ENCODE data around the gene CDK11A.
A peak's percentile ranks its signal among the peaks of the same experiment; 100 is the strongest.
"Not testable (repeated sequence)": the region's sequence is repeated elsewhere in the genome, so short reads cannot be mapped to it uniquely, and the experiment has no call there.

Gene CDK11A

DNA sequence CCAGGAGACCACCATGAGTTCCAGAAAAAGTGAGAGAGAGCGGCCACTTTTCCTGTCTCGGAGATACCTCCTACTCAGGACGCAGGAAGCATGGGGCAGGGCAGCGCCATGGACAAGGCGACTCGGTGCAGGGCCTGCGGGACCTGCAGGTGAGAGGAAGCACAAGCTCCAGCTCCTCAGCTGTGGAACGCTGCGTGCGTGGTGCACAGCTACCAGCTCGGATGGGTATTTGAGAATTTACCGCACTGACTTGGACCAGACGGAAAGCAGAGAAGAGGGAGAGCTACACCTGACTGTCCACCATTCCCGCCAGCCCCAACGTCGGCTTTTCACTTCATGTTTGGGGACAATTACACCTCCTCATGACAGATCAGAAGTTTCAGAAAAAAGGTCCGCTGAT, 8.2 kb upstream of the CDK11A start:
- no peak for DNase-seq (ENCODE audit: low read depth)
- TF ChIP-seq, protein P1, sequence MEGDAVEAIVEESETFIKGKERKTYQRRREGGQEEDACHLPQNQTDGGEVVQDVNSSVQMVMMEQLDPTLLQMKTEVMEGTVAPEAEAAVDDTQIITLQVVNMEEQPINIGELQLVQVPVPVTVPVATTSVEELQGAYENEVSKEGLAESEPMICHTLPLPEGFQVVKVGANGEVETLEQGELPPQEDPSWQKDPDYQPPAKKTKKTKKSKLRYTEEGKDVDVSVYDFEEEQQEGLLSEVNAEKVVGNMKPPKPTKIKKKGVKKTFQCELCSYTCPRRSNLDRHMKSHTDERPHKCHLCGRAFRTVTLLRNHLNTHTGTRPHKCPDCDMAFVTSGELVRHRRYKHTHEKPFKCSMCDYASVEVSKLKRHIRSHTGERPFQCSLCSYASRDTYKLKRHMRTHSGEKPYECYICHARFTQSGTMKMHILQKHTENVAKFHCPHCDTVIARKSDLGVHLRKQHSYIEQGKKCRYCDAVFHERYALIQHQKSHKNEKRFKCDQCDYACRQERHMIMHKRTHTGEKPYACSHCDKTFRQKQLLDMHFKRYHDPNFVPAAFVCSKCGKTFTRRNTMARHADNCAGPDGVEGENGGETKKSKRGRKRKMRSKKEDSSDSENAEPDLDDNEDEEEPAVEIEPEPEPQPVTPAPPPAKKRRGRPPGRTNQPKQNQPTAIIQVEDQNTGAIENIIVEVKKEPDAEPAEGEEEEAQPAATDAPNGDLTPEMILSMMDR (conservative IDR thresholded peaks at IDR 0.05; ENCODE audit: low read depth, low read length): no peak

DNA sequence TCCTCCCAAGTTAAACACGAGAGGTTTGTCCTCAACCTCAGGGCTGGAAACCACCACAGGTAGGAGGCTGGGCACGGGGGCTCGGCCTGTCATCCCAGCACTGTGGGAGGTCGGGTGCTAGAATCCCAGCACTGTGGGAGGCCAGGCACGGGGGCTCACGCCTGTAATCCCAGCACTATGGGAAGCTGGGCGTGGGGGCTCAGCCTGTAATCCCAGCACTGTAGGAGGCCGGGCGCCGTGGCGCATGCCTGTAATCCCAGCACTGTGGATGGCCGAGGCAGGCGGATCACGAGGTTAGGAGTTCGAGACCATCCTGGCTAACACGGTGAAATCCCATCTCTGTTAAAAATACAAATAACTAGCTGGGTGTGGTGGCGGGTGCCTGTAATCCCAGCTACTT, 6.7 kb upstream of the CDK11A start:
- DNase-seq (ENCODE audit: low read depth): no peak
- TF ChIP-seq, protein P1 (conservative IDR thresholded peaks at IDR 0.05; ENCODE audit: low read depth, low read length): no peak
- no peak overlapping the region for H3K4me3 ChIP-seq (ENCODE audit: low read depth, low read length)

More for the DNA sequence above, 8.2 kb upstream of the CDK11A start:
- H3K4me3 ChIP-seq (ENCODE audit: low read depth, low read length): no peak overlapping the region

DNA sequence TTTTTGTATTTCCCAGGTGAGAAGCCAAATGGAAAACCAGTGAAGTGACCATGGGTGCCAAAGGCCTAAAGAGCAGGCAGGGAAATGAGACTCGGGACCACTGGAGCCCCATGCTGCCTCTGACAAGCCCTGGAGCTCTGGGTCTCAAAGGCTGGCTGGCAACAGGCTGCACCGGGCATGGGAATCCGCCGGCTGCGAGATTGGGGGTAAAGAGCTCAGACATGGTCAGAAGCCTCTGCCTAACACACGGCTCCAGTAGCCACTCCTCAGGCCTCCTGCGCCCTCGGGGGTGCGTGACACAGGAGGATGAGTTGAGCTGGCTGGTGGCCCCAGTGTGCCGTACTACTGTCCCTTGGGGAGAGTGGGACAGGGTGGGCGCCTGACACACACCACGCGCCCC, 6.1 kb upstream of the CDK11A start:
- H3K4me3 ChIP-seq (ENCODE audit: low read depth, low read length); DNase-seq (ENCODE audit: low read depth): not testable (repeated sequence)

DNA sequence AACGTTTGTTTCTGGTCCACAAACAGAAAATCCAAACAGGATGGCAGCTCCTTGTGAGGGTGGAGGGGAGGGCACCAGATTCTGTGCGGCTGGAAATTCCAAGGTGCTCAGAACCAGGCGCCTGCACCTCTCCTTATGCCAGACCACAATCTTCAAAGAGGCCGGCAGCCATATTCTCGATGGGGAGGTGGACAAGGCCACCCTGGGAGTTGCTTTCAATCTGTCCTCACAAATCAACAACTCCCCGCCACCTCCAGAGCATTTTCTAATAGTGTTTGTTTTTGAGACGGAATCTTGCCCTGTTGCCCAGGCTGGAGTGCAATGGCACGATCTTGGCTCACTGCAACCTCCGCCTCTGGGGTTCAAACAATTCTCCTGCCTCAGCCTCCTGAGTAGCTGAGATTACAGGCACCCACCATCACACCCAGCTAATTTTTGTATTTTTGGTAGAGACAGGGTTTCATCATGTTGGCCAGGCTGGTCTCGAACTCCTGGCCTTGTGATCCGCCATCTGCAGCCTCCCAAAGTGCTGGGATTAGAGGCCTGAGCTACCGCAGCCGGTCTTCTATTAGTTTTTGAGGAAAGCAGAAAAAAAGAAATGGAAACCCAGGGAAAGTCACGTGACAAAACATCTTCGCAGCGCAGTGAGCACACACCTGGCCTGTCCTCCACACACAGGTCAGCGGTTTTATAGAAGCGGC, 5.1 kb upstream of the CDK11A start:
- not testable (repeated sequence) for DNase-seq (ENCODE audit: low read depth); H3K4me3 ChIP-seq (ENCODE audit: low read depth, low read length)

DNA sequence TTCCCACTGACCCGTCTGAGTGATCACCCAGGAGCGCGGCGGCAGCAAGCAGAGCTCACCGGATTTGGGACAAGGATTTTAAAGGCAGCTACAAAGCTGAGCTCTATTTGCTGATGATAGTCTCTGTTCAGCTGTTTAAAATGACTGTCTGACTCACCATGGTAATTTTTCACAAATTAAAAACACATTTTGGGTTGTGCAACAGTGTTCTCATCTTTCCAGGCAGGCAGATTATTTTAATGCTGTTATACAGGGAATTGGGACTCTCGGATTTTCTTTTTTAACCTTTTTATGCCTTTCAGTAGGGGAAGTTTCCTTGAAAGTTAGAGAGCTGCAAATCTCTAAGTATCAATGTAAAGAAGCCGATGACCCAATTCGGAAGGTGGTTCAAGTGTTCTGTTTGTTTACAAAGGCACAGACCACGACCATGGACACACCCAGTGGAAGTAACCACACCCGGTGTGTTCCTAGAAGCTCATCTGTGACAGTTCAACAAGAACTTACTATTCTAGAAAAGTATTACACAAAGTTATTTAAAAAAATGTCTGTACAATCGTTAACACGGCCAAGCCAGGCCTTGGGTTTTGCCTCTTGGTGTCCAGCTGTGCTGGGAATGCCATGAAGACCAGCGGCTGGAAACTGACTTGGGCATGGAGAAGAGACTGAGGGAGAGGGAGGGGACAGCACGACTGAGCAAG, 4.3 kb upstream of the CDK11A start:
- H3K4me3 ChIP-seq (ENCODE audit: low read depth, low read length): not testable (repeated sequence)
- peak; percentile 28 for DNase-seq (ENCODE audit: low read depth)

DNA sequence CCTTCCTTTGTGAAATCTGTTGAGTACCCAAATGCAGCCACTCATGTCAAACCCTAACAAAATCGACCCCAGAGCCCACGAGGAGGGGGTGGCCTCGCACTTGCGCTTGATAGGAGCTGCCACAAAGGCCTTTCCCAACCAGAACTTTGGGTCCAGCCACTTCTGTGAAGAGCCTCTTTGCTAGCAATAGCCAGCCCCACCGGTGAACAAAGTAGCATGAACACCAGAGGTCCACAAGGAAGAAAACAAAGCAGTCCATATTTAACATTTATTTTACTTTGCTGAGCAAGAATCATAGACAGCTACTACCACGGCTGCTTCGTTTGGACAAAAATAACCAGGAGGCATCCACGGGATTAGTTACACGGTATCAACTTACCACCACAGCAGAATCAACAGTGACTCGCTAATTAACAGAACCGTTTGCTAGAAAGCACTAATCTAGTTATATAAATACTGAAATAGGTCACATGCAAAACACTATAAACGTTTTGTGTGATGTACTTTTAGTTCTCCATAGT, 3.0 kb upstream of the CDK11A start:
- not testable (repeated sequence) for H3K4me3 ChIP-seq (ENCODE audit: low read depth, low read length); DNase-seq (ENCODE audit: low read depth)

DNA sequence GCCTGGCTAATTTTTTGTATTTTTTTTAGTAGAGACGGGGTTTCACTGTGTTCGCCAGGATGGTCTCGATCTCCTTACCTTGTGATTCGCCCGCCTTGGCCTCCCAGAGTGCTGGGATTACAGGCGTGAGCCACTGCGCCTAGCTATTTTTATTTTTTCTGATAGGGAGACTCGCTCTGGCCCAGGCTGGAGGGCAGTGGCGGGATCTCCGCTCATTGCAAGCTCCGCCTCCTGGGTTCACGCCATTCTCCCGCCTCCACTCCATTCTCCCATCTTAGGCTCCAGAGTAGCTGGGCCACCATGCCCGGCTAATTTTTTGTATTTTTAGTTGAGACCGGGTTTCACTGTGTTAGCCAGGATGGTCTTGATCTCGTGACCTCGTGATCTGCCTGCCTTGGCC, 1.9 kb upstream of the CDK11A start:
- H3K4me3 ChIP-seq (ENCODE audit: low read depth, low read length); DNase-seq (ENCODE audit: low read depth): not testable (repeated sequence)

DNA sequence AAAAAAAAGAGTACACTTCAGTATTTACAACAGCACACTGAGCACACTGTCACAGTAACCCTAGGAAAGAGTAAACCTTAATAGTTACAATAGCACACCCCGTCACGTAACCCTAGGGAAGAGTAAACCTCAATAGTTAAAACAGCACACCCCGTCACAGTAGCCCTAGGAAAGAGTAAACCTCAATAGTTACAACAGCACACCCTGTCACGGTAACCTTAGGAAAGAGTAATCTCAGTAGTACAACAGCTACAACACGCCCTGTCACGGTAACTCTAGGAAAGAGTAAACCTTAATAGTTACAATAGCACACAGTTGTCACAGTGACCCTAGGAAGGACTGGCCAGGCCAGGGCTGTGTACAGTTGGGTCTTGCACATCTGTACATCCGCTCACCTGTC, 3.0 kb downstream of the CDK11A start:
- TF ChIP-seq, protein P1 (conservative IDR thresholded peaks at IDR 0.05; ENCODE audit: low read depth, low read length): no peak
- no peak overlapping the region for H3K4me3 ChIP-seq (ENCODE audit: low read depth, low read length)
- no peak for DNase-seq (ENCODE audit: low read depth)

DNA sequence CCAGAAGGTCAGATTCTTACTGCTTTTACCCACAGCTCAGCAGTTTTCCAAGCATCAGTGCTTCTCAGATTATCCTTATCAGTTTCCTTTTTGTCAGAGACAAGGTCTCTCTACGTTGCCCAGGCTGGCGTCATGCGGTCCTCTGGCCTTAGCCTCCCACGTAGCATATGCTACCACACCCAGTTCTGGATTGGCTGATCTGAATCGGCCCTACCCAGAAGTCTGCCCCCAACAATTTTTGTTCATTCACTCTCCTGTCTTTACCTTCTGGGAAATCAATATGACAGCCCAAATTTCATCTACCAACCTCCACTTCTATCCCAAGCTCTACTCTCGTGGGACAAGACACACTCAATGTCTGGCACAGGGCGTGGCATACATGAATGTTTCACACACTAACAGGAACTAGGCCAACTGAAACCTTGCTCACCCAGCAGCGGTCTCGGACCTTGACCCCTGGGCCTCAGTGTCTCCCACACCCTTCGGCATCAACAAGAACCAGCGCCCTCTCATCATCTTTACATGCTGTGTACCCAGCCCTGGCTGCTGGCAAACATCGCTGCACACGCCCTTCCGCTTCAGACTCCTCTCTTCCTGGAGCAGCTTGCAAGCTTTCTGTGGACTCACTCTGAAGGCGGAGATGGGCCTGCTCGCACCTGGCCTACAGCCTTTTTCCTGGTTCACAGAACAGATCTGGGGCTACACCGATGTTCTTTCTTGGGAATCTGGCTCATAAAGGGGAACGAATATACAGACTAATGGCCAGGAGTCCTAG, 8.9 kb downstream of the CDK11A start:
- H3K4me3 ChIP-seq (ENCODE audit: low read depth, low read length); DNase-seq (ENCODE audit: low read depth): not testable (repeated sequence)

DNA sequence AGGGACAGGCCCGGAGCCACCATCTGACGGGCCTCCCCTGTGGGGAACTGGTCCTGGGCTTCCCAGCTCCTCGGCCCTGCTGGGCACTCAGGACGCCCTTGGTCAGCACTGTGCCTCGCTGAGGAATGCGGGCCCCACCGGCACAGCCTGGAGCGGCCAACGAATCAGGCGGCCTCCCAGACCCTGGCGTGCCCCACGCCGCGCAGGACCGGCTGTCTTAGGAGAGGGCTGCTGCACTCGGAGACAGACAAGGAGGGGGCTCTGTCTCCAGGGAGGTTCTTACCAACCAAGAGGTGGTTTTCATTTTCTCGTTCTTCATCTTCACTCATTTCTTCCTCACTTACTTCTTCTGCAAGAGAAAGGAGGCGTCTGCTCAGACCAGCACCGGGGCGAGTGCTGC, 16.3 kb downstream of the CDK11A start:
- H3K4me3 ChIP-seq (ENCODE audit: low read depth, low read length); DNase-seq (ENCODE audit: low read depth): not testable (repeated sequence)

DNA sequence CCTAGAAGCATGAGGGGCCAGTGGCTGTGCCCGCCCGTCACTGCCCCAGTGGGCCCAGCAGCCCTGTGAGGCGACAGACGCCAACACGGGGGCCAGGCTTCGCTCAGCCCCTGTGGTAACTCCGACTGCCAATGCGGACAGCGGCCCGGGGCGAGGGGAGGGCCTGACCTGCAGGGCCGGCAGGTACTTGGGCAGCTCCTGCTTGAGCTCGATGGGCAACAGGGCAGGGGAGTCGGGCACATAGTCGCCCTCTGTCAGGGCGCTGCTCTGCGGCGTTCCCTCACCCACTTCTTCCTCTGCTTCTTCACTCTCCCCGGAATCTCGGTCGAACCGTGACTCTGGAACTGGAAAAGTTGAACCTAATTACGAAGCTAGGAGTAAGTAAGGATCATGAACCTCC, 16.9 kb downstream of the CDK11A start:
- not testable (repeated sequence) for DNase-seq (ENCODE audit: low read depth); H3K4me3 ChIP-seq (ENCODE audit: low read depth, low read length)

DNA sequence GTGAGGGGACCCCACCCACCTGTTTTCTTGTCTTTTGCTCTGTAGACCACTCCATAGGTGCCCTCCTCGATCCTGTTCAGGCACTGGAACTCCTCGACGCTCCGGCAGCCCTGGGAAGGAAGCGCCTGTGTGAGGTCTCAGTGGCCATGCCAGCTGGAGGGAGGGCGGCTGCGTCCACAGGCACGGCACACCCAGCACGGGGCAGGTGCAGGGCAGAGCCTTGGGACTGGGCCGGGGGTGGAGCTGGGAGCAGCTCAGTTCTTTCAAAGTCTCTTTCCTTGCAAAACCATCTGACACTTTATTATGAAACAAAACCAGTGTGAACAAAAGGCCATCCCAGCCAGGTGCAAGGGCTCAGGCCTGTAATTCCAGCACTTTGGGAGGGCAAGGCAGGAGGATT, 18.5 kb downstream of the CDK11A start:
- H3K4me3 ChIP-seq (ENCODE audit: low read depth, low read length); DNase-seq (ENCODE audit: low read depth): not testable (repeated sequence)

DNA sequence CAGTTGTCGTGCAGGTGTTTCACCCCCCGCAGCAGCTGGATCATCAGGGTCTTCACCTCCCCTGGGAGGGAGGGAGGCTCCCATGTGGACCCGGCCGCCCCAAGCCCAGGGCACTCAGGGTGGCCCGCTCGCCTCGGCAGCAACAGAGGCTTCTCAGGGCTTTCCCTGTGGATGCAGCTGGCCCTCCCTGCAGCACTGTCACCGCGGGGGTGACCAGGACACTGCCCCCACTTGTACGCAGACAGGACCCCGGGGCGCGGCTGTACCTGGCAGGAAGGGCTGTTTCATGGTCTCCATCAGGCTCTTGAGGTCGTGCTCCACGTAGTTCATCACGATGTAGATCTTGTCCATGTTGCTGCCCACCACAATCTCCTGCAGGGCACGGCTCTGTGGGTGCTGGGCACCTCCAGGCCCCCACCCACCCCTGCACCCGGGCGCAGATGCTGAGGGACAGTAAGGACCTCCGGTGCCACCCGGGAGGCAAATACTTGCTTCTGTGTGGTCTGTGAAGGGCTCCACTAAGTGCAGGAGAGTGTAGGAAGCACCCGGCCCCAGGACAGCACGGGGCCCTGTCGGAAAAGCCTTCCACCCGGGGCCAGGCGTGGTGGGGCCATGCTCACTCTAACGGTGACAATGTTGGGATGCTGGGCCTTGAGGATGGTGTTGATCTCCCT, 19.7 kb downstream of the CDK11A start:
- not testable (repeated sequence) for DNase-seq (ENCODE audit: low read depth)

More for the DNA sequence above, 19.7 kb downstream of the CDK11A start:
- not testable (repeated sequence) for H3K4me3 ChIP-seq (ENCODE audit: low read depth, low read length)
